Measurements from ENCODE around the gene ABCA2.

DNA sequence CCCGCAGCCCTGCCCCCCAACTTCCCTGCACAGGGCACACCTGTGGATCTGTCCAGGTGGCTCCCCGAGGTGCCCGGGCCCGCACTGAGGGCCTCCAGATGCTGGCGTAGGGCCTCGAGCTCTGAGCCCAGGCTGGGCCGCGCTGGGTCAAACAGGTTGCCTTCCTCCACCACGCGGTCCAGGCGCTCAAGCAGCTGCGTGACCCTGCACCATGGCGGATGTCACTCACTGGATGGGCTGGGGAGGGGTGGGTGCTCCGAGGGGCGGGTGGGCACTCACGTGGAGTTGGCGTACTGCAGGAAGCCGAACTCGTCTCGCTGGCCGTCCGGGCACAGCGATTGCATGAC is 5.4 kb downstream of the ABCA2 start:
- TF ChIP-seq, protein P1, sequence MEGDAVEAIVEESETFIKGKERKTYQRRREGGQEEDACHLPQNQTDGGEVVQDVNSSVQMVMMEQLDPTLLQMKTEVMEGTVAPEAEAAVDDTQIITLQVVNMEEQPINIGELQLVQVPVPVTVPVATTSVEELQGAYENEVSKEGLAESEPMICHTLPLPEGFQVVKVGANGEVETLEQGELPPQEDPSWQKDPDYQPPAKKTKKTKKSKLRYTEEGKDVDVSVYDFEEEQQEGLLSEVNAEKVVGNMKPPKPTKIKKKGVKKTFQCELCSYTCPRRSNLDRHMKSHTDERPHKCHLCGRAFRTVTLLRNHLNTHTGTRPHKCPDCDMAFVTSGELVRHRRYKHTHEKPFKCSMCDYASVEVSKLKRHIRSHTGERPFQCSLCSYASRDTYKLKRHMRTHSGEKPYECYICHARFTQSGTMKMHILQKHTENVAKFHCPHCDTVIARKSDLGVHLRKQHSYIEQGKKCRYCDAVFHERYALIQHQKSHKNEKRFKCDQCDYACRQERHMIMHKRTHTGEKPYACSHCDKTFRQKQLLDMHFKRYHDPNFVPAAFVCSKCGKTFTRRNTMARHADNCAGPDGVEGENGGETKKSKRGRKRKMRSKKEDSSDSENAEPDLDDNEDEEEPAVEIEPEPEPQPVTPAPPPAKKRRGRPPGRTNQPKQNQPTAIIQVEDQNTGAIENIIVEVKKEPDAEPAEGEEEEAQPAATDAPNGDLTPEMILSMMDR (IDR thresholded peaks at IDR 0.05 in 4 of 5, conservative IDR thresholded peaks at IDR 0.05 in 1 of 5): no peak
- TF ChIP-seq POLR2A (IDR thresholded peaks at IDR 0.05): no peak
